Lung (tissue), 12 donors: ENCODE results near the gene KNG1. TPM values are rescaled to one million over a fixed set of nuclear protein-coding genes. Genes with fewer than 3 reads are reported as not detected.
"Not testable (repeated sequence)": the region's sequence is repeated elsewhere in the genome, so short reads cannot be mapped to it uniquely, and the experiment has no call there.

Source experiments
- ATAC-seq: fragments of 200-7000 bp; cut with Tn5 transposase; one replicate; pipeline ENCODE4 v1.9.1; 2020; ENCODE audit warnings: moderate number of reproducible peaks; ENCODE audit not compliant: insufficient read depth, low FRiP score
- DNase-seq, 3 donors: peaks; one replicate each; pipeline ENCODE4 v3.0.0-alpha.2; 2013 to 2017
- H3K27ac ChIP-seq, 2 donors: one replicate each; pipeline ENCODE4 v1.5.1; 2013; ENCODE audit warnings: mild to moderate bottlenecking in 2 of 2, moderate library complexity in 2 of 2, control low read depth in 1 of 2, inconsistent platforms in 1 of 2, low read depth in 1 of 2, low read length in 1 of 2
- H3K27me3 ChIP-seq, 3 donors: one replicate each; pipeline ENCODE4 v1.5.1; 2013; ENCODE audit warnings: low read length in 2 of 3; ENCODE audit not compliant: control insufficient read depth in 3 of 3, insufficient read depth in 3 of 3
- H3K36me3 ChIP-seq, 4 donors: one replicate each; pipeline ENCODE4 v1.5.1; 2013; ENCODE audit warnings: low read length in 4 of 4, mild to moderate bottlenecking in 1 of 4, moderate library complexity in 1 of 4; ENCODE audit not compliant: control insufficient read depth in 4 of 4, insufficient read depth in 4 of 4
- H3K4me1 ChIP-seq, 5 donors: one replicate each; pipeline ENCODE4 v1.5.1; 2013; ENCODE audit warnings: low read length in 5 of 5, mild to moderate bottlenecking in 2 of 5, moderate library complexity in 1 of 5; ENCODE audit not compliant: control insufficient read depth in 5 of 5, insufficient read depth in 5 of 5
- H3K4me3 ChIP-seq: one replicate; pipeline ENCODE4 v1.5.1; 2013; ENCODE audit warnings: mild to moderate bottlenecking, control low read depth, moderate library complexity
- H3K9ac ChIP-seq, 2 donors: one replicate each; pipeline ENCODE4 v1.5.1; 2013; ENCODE audit warnings: low read length in 2 of 2, control low read depth in 1 of 2; ENCODE audit not compliant: insufficient read depth in 1 of 2
- H3K9me3 ChIP-seq, 4 donors: one replicate each; pipeline ENCODE4 v1.5.1; 2013; ENCODE audit warnings: low read length in 3 of 4, mild to moderate bottlenecking in 1 of 4, moderate library complexity in 1 of 4; ENCODE audit not compliant: control insufficient read depth in 4 of 4, insufficient read depth in 3 of 4
- CTCF ChIP-seq: IDR thresholded peaks from 2 replicates; pipeline ENCODE4 v1.5.1; 2012; ENCODE audit warnings: mild to moderate bottlenecking; ENCODE audit errors: control extremely low read depth, extremely low read depth
- WGBS, 2 donors: extraction: QIAGEN DNeasy Blood & Tissue Kit; methylation state at CpG; one replicate each; pipeline ENCODE4 v1.1.7; 2013; 5-methylcytosine and 5-hydroxymethylcytosine counted together
- polyA plus RNA-seq, 2 donors: library from polyadenylated mRNA; stranded (reverse); fragments of 200-250 nt; gene quantifications; one replicate each; pipeline ENCODE4 v1.2.1, GENCODE V29; 2013
- total RNA-seq, 2 donors: library from RNA; depleted of rRNA in 1 of 2; stranded (reverse); fragments of >200 nt in 1 of 2; gene quantifications; one replicate each; pipeline ENCODE4 v1.2.1, GENCODE V29; 2014 to 2021
- donor health status: control.
- donor health status: control.
- donor health status: Bipolar disorder and iron deficiency.
- donor health status: healthy.
- donor health status: DM: yes; HTN: yes; CAD: no.

The KNG1 gene
- total and polyA plus RNA-seq, 4 donors: 0.07 to 0.23 (median 0.13) TPM

GRCh38 chr3:186694288-186695032, 22.7 kb upstream of the KNG1 start:
- Histone ChIP-seq H3K27me3 (peaks cover 0 to 3% (median 2%) of the 10 kb centered on the region in 3 donors), H3K36me3 (no peaks in the 10 kb centered on the region), H3K4me1 (no peaks in the 10 kb centered on the region), H3K9me3 (no peaks in the 10 kb centered on the region), H3K27ac (no peak overlapping the region), H3K4me3 (no peak overlapping the region), H3K9ac (no peak overlapping the region)
- no peak for TF ChIP-seq CTCF
- no peak for ATAC-seq
- 83 to 87% methylated on average over 6 of the region's 6 CpGs for WGBS, 2 donors
- DNase-seq: no peak

- H3K9ac ChIP-seq: no peak overlapping the region
- no peak overlapping the region for H3K27ac ChIP-seq
- H3K36me3 ChIP-seq: no peaks in the 10 kb centered on the region
- H3K9me3 ChIP-seq: no peaks in the 10 kb centered on the region
- H3K4me1 ChIP-seq: peaks cover 0 to 2% (median 0%) of the 10 kb centered on the region in 5 donors
- 90 to 94% methylated on average over 2 of the region's 2 CpGs for WGBS, 2 donors
- H3K27me3 ChIP-seq: peaks cover 0 to 3% (median 2%) of the 10 kb centered on the region in 3 donors
- no peak for ATAC-seq
- H3K4me3 ChIP-seq: no peak overlapping the region
- no peak for TF ChIP-seq CTCF
- DNase-seq: no peak
Measured at GRCh38 chr3:186696522-186696921, 20.6 kb upstream of the KNG1 start.

GRCh38 chr3:186697510-186697909, 19.6 kb upstream of the KNG1 start:
- ATAC-seq: no peak
- Histone ChIP-seq H3K9ac (no peak overlapping the region), H3K27ac (peak overlapping the region in 1 of 2 donors; percentile 25), H3K4me3 (no peak overlapping the region), H3K9me3 (no peaks in the 10 kb centered on the region), H3K36me3 (no peaks in the 10 kb centered on the region), H3K27me3 (peaks cover 0 to 3% (median 2%) of the 10 kb centered on the region in 3 donors), H3K4me1 (peaks cover 0 to 3% (median 0%) of the 10 kb centered on the region in 5 donors)
- no peak for TF ChIP-seq CTCF
- 81 to 98% methylated on average over 4 of the region's 4 CpGs for WGBS, 2 donors
- DNase-seq: no peak

- DNase-seq (no peak), ATAC-seq (no peak)
- peaks cover 0 to 3% (median 0%) of the 10 kb centered on the region in 5 donors for H3K4me1 ChIP-seq
- no peak overlapping the region for H3K4me3 ChIP-seq
- no peaks in the 10 kb centered on the region for H3K9me3 ChIP-seq
- H3K27ac ChIP-seq: no peak overlapping the region
- H3K27me3 ChIP-seq: peaks cover 0 to 3% (median 2%) of the 10 kb centered on the region in 3 donors
- no peak for TF ChIP-seq CTCF
- WGBS, 2 donors: 80 to 81% methylated on average over 3 of the region's 3 CpGs
- no peak overlapping the region for H3K9ac ChIP-seq
- no peaks in the 10 kb centered on the region for H3K36me3 ChIP-seq
Measured at GRCh38 chr3:186700267-186700666, 16.9 kb upstream of the KNG1 start.

- not testable (repeated sequence) for ATAC-seq, H3K27me3 ChIP-seq, H3K4me1 ChIP-seq, H3K36me3 ChIP-seq, H3K9ac ChIP-seq, H3K27ac ChIP-seq, DNase-seq, H3K4me3 ChIP-seq, H3K9me3 ChIP-seq
Measured at GRCh38 chr3:186702451-186702850, 14.7 kb upstream of the KNG1 start.
